Measurements from ENCODE around the gene ZDBF2. TPM values are rescaled to one million over a fixed set of nuclear protein-coding genes. Genes with fewer than 3 reads are reported as not detected.

ZDBF2 gene
- total and polyA plus RNA-seq, 2 donors (not counting 1 experiment from before 2014, with no cell fraction given): 6.3 to 11.6 TPM

- no peak overlapping the region for H3K27ac ChIP-seq (ENCODE audit: insufficient read depth, low read length)
- no peaks in the 10 kb centered on the region for H3K79me2 ChIP-seq (ENCODE audit: control insufficient read depth, insufficient read depth, low read length)
- peaks cover 29% of the 10 kb centered on the region for H3K27me3 ChIP-seq (ENCODE audit: control insufficient read depth, insufficient read depth, low read length)
- TF ChIP-seq, protein P1, sequence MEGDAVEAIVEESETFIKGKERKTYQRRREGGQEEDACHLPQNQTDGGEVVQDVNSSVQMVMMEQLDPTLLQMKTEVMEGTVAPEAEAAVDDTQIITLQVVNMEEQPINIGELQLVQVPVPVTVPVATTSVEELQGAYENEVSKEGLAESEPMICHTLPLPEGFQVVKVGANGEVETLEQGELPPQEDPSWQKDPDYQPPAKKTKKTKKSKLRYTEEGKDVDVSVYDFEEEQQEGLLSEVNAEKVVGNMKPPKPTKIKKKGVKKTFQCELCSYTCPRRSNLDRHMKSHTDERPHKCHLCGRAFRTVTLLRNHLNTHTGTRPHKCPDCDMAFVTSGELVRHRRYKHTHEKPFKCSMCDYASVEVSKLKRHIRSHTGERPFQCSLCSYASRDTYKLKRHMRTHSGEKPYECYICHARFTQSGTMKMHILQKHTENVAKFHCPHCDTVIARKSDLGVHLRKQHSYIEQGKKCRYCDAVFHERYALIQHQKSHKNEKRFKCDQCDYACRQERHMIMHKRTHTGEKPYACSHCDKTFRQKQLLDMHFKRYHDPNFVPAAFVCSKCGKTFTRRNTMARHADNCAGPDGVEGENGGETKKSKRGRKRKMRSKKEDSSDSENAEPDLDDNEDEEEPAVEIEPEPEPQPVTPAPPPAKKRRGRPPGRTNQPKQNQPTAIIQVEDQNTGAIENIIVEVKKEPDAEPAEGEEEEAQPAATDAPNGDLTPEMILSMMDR (conservative IDR thresholded peaks at IDR 0.05 in 1 of 2, IDR thresholded peaks at IDR 0.05 in 1 of 2; ENCODE audit: low read depth in 1 of 2, low read length in 2 of 2): no peak
- TF ChIP-seq EZH2 (IDR thresholded peaks at IDR 0.05; ENCODE audit: low read length, missing control alignments): peak; percentile 59
- H3K36me3 ChIP-seq (ENCODE audit: control insufficient read depth, insufficient read depth, low read length): no peaks in the 10 kb centered on the region
- H3K9me3 ChIP-seq (ENCODE audit: control insufficient read depth, insufficient read depth, low read depth, low read length): no peaks in the 10 kb centered on the region
- H3K4me2 ChIP-seq (ENCODE audit: extremely low read depth, insufficient read depth, low read length): no peak overlapping the region
- no peak for DNase-seq (ENCODE audit: low read depth in 2 of 2)
- H3K4me3 ChIP-seq (replicated peaks in 1 of 4; ENCODE audit: control extremely low read depth in 1 of 4, insufficient read depth in 1 of 4, low read depth in 3 of 4, low read length in 4 of 4): no peak overlapping the region
- H3K4me1 ChIP-seq (ENCODE audit: control insufficient read depth, extremely low read depth, insufficient read depth, low read length): no peaks in the 10 kb centered on the region
- H3K9ac ChIP-seq (ENCODE audit: insufficient read depth, low read length): no peak overlapping the region
- H2AFZ ChIP-seq (ENCODE audit: low read length): no peak overlapping the region
- H4K20me1 ChIP-seq (ENCODE audit: control insufficient read depth, extremely low read depth, insufficient read depth, low read length): no peaks in the 10 kb centered on the region
Observed at GRCh38 chr2:206253125-206253776, 21.2 kb upstream of the ZDBF2 start.

- Histone ChIP-seq H4K20me1 (ENCODE audit: control insufficient read depth, extremely low read depth, insufficient read depth, low read length) (no peaks in the 10 kb centered on the region), H3K9ac (ENCODE audit: insufficient read depth, low read length) (no peak overlapping the region), H2AFZ (ENCODE audit: low read length) (no peak overlapping the region), H3K4me3 (replicated peaks in 1 of 4; ENCODE audit: control extremely low read depth in 1 of 4, insufficient read depth in 1 of 4, low read depth in 3 of 4, low read length in 4 of 4) (no peak overlapping the region), H3K4me1 (ENCODE audit: control insufficient read depth, extremely low read depth, insufficient read depth, low read length) (no peaks in the 10 kb centered on the region), H3K36me3 (ENCODE audit: control insufficient read depth, insufficient read depth, low read length) (no peaks in the 10 kb centered on the region), H3K9me3 (ENCODE audit: control insufficient read depth, insufficient read depth, low read depth, low read length) (no peaks in the 10 kb centered on the region), H3K27me3 (ENCODE audit: control insufficient read depth, insufficient read depth, low read length) (peaks cover 30% of the 10 kb centered on the region), H3K27ac (ENCODE audit: insufficient read depth, low read length) (no peak overlapping the region), H3K4me2 (ENCODE audit: extremely low read depth, insufficient read depth, low read length) (no peak overlapping the region), H3K79me2 (ENCODE audit: control insufficient read depth, insufficient read depth, low read length) (no peaks in the 10 kb centered on the region)
- no peak for DNase-seq (ENCODE audit: low read depth in 2 of 2)
- no peak for TF ChIP-seq EZH2 (IDR thresholded peaks at IDR 0.05; ENCODE audit: low read length, missing control alignments)
- TF ChIP-seq, protein P1 (conservative IDR thresholded peaks at IDR 0.05 in 1 of 2, IDR thresholded peaks at IDR 0.05 in 1 of 2; ENCODE audit: low read depth in 1 of 2, low read length in 2 of 2): no peak
Observed at GRCh38 chr2:206253777-206254166, 20.7 kb upstream of the ZDBF2 start.

DNA sequence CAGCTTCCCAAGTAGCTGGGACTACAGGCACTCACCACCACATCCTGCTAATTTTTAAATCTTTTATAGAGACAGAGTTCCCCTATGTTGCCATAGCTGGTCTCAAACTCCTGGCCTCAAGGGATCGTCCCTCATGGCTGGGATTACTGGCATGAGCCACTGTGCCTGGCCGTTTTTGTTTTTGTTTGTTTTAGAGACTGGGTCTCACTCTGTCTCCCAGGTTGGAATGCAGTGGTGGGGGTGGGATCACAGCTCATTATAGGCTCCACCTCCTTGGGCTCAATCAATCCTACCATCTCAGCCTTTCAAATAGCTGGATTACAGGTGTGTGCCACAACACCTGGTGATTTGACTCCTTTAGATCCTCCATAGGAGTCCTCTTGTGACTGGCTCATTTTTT is 19.5 kb upstream of the ZDBF2 start:
- Histone ChIP-seq H3K9ac (ENCODE audit: insufficient read depth, low read length) (no peak overlapping the region), H3K27me3 (ENCODE audit: control insufficient read depth, insufficient read depth, low read length) (peaks cover 30% of the 10 kb centered on the region), H2AFZ (ENCODE audit: low read length) (no peak overlapping the region), H4K20me1 (ENCODE audit: control insufficient read depth, extremely low read depth, insufficient read depth, low read length) (no peaks in the 10 kb centered on the region), H3K4me2 (ENCODE audit: extremely low read depth, insufficient read depth, low read length) (no peak overlapping the region), H3K9me3 (ENCODE audit: control insufficient read depth, insufficient read depth, low read depth, low read length) (no peaks in the 10 kb centered on the region), H3K36me3 (ENCODE audit: control insufficient read depth, insufficient read depth, low read length) (no peaks in the 10 kb centered on the region), H3K27ac (ENCODE audit: insufficient read depth, low read length) (no peak overlapping the region), H3K79me2 (ENCODE audit: control insufficient read depth, insufficient read depth, low read length) (no peaks in the 10 kb centered on the region), H3K4me3 (replicated peaks in 1 of 4; ENCODE audit: control extremely low read depth in 1 of 4, insufficient read depth in 1 of 4, low read depth in 3 of 4, low read length in 4 of 4) (no peak overlapping the region), H3K4me1 (ENCODE audit: control insufficient read depth, extremely low read depth, insufficient read depth, low read length) (no peaks in the 10 kb centered on the region)
- TF ChIP-seq EZH2 (IDR thresholded peaks at IDR 0.05; ENCODE audit: low read length, missing control alignments): no peak
- TF ChIP-seq, protein P1 (conservative IDR thresholded peaks at IDR 0.05 in 1 of 2, IDR thresholded peaks at IDR 0.05 in 1 of 2; ENCODE audit: low read depth in 1 of 2, low read length in 2 of 2): no peak
- DNase-seq (ENCODE audit: low read depth in 2 of 2): no peak

All from fibroblast of lung (primary cell).